GM21367 (cell line): ENCODE data around the gene OR5AN1.
"Not testable (repeated sequence)": the region's sequence is repeated elsewhere in the genome, so short reads cannot be mapped to it uniquely, and the experiment has no call there.

Source experiments
- ATAC-seq: cut with Tn5 transposase; IDR thresholded peaks from one replicate; pipeline ENCODE4 v1.9.1; 2021; ENCODE audit not compliant: unreplicated experiment

OR5AN1 gene

GRCh38 chr11:59358595-59358994 is at the start of gene OR5AN1:
Gene OR5AN1 (plus strand): TSS chr11:59358895. CDS start chr11:59364459, 5,564 bp downstream.
- no peak for ATAC-seq

- no peak for ATAC-seq
Observed at GRCh38 chr11:59335001-59335400, 23.7 kb upstream of the OR5AN1 start.

GRCh38 chr11:59336176-59336575 is 22.5 kb upstream of the OR5AN1 start:
- no peak for ATAC-seq

GRCh38 chr11:59336931-59337330 is 21.8 kb upstream of the OR5AN1 start:
- no peak for ATAC-seq

- ATAC-seq = not testable (repeated sequence)
Observed at GRCh38 chr11:59349657-59350056, 9.0 kb upstream of the OR5AN1 start.

GRCh38 chr11:59355226-59355625 is 3.5 kb upstream of the OR5AN1 start:
- no peak for ATAC-seq

GRCh38 chr11:59356561-59356960 is 2.1 kb upstream of the OR5AN1 start:
- ATAC-seq = no peak

GRCh38 chr11:59358020-59358419 is 675 bp upstream of the OR5AN1 start:
- no peak for ATAC-seq

GRCh38 chr11:59365232-59366018 is 6.7 kb downstream of the OR5AN1 start:
- no peak for ATAC-seq

- no peak for ATAC-seq
Observed at GRCh38 chr11:59368238-59369022, 9.7 kb downstream of the OR5AN1 start.

- not testable (repeated sequence) for ATAC-seq
Observed at GRCh38 chr11:59372324-59372723, 13.6 kb downstream of the OR5AN1 start.

GRCh38 chr11:59380263-59381059 is 21.8 kb downstream of the OR5AN1 start:
- peak; percentile 96 for ATAC-seq

GRCh38 chr11:59394186-59394585 is 35.5 kb downstream of the OR5AN1 start:
- ATAC-seq = no peak

GRCh38 chr11:59400461-59401261 is 42.0 kb downstream of the OR5AN1 start:
- ATAC-seq = no peak

GRCh38 chr11:59401262-59401552 is 42.5 kb downstream of the OR5AN1 start:
- ATAC-seq = no peak

- no peak for ATAC-seq
Observed at GRCh38 chr11:59403546-59403945, 44.9 kb downstream of the OR5AN1 start.

GRCh38 chr11:59413646-59414045 is 55.0 kb downstream of the OR5AN1 start:
- no peak for ATAC-seq

- ATAC-seq = no peak
Observed at GRCh38 chr11:59415111-59415510, 56.4 kb downstream of the OR5AN1 start.

GRCh38 chr11:59416613-59417012 is 57.9 kb downstream of the OR5AN1 start:
- no peak for ATAC-seq

- ATAC-seq = no peak
Observed at GRCh38 chr11:59417023-59417422, 58.3 kb downstream of the OR5AN1 start.

- no peak for ATAC-seq
Observed at GRCh38 chr11:59418156-59418555, 59.5 kb downstream of the OR5AN1 start.
